HG03097 (cell line): Measurements from ENCODE around the gene KCNQ1OT1.

Source experiments
- ATAC-seq: cut with Tn5 transposase; IDR thresholded peaks from one replicate; pipeline ENCODE4 v1.9.1; 2021; ENCODE audit not compliant: unreplicated experiment, low FRiP score

KCNQ1OT1 gene

GRCh38 chr11:2703363-2704141 is 3.8 kb upstream of the KCNQ1OT1 start:
- no peak for ATAC-seq

- no peak for ATAC-seq
These were observed 3.1 kb upstream of the KCNQ1OT1 start for GRCh38 chr11:2702771-2703362.

- ATAC-seq: no peak
These were observed 2.2 kb upstream of the KCNQ1OT1 start for GRCh38 chr11:2701898-2702434.

- no peak for ATAC-seq
These were observed 1.4 kb upstream of the KCNQ1OT1 start for GRCh38 chr11:2701230-2701629.

- peak; percentile 25 for ATAC-seq
These were observed 819 bp upstream of the KCNQ1OT1 start for GRCh38 chr11:2700415-2701211.

- no peak for ATAC-seq
These were observed 636 bp downstream of the KCNQ1OT1 start for GRCh38 chr11:2699185-2699530.

- ATAC-seq: no peak
These were observed 1.2 kb downstream of the KCNQ1OT1 start for GRCh38 chr11:2698386-2699184.

- no peak for ATAC-seq
These were observed 1.9 kb downstream of the KCNQ1OT1 start for GRCh38 chr11:2697866-2698265.

- ATAC-seq: no peak
These were observed 3.3 kb downstream of the KCNQ1OT1 start for GRCh38 chr11:2696455-2696854.

GRCh38 chr11:2694995-2695939 is 4.5 kb downstream of the KCNQ1OT1 start:
- no peak for ATAC-seq

- ATAC-seq: no peak
These were observed 5.3 kb downstream of the KCNQ1OT1 start for GRCh38 chr11:2694495-2694894.

GRCh38 chr11:2693271-2694261 is 6.2 kb downstream of the KCNQ1OT1 start:
- ATAC-seq: no peak

GRCh38 chr11:2691991-2692875 is 7.6 kb downstream of the KCNQ1OT1 start:
- ATAC-seq: no peak

GRCh38 chr11:2691355-2691761 is 8.4 kb downstream of the KCNQ1OT1 start:
- ATAC-seq: no peak

GRCh38 chr11:2690596-2691354 is 9.0 kb downstream of the KCNQ1OT1 start:
- no peak for ATAC-seq
